SK-N-DZ (cell line): ENCODE data around the gene MRPS18B. TPM values are rescaled to one million over a fixed set of nuclear protein-coding genes. Genes with fewer than 3 reads are reported as not detected.

Source experiments
- DNase-seq: peaks from one replicate; pipeline ENCODE4 v3.0.0-alpha.2; 2015; ENCODE audit warnings: low spot score
- polyA plus RNA-seq, 2 experiments: library from polyadenylated mRNA; depleted of rRNA; stranded (reverse); fragments of >200 nt; gene quantifications; 2 replicates each; pipeline ENCODE4 v1.2.3, GENCODE V29; 2014

Gene MRPS18B
- polyA plus RNA-seq (2014; cell fraction: cytosol; rRNA removed): 109 and 123 TPM in 2 replicates
- 19.2 and 32.6 TPM in 2 replicates for polyA plus RNA-seq (2014; cell fraction: nucleus; rRNA removed)

DNA sequence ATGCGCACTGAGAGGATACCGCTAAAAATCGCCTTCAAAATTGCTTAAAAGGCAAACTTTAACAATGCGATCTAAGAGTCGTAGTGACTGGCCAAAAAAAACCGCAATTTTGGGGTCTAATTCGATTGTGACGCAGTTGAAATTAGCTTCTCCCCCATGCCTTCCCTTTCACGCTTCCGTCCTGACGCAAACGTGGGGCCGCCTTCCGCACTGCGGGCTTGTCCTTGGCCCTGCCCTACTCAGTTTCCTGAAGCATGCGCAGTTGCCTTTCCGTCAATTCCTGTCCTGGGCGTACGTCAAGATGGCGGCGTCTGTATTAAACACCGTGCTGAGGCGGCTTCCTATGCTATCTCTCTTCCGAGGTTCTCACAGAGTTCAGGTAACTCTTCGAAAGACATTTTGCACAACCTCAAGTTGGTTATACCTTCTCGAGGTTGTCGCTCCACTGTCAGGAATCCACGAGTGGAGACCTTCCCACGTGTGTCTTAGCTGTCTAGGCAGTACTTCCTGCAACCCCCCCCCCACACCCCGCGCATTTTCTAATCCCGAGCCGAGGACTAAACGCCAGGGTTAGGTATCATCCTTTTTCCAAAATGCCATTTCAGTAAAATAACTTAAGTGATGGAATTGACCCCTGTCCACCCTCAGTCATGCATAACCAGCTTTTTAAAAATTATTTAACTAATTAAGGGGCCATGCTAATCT lies at the start of gene MRPS18B:
TSS of gene MRPS18B (plus strand) at position 276 of the 705 bp plus-strand sequence. CDS start at position 302, 26 bp downstream.
- DNase-seq: peak; percentile 98

- DNase-seq: no peak
Observed at GRCh38 chr6:30568245-30568644, 49.4 kb upstream of the MRPS18B start.

DNA sequence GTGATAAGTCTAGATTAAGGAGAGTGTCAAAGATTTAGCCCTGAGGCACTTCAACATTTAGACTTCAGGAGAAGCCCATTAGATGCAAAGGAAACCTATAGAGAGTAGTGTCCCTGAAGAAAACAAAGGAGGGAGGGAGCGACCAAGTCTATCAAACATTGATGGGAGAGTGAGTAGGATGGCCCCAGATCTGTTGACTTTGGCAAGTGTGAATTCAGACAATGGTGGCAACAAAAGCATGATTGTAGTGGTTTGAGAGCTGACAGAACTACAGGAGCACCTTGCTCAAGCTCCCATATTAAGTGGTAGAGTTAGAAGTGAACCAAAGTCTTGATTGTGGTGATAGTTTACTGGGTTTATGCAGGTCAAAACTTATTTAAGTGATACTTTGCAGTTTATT lies 47.4 kb upstream of the MRPS18B start:
- no peak for DNase-seq

DNA sequence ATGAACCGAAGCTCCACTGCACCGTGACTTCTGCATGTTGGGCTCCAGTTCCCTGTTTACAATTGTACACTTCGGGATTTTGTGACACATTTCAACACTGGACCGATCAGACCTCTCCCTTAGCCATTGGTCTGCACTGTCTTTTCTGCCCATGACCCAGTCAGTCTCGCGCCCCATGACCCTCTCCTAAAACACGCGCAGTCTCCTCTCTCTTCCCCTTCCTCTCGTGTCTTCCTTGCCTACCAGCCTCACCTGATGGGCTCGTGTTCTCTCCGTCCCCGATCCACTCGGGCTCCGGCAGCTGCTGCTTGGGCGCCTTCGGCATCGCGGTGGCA lies 46.9 kb upstream of the MRPS18B start:
- no peak for DNase-seq

GRCh38 chr6:30571075-30571761 lies 46.4 kb upstream of the MRPS18B start, which contains the start of gene ABCF1:
Gene ABCF1, plus strand, starts transcription at chr6:30571442. Its CDS starts 46 bp downstream, at chr6:30571488.
- peak; percentile 96 for DNase-seq

DNA sequence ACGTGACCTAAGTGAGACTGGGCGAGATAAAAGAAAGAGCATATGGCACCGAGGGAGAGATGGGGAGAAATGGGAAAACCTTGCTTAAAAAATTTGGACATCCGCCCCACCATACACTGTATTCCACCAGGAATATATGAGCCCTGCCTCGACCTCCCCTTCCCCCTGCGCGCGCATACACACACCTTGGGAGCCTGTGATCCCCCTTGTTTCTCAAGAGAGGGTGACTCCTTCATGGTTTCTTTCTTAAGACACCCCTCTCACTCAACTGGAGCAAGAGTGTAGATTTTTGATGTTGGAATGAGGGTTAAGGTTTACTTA lies 45.9 kb upstream of the MRPS18B start:
- DNase-seq: no peak

DNA sequence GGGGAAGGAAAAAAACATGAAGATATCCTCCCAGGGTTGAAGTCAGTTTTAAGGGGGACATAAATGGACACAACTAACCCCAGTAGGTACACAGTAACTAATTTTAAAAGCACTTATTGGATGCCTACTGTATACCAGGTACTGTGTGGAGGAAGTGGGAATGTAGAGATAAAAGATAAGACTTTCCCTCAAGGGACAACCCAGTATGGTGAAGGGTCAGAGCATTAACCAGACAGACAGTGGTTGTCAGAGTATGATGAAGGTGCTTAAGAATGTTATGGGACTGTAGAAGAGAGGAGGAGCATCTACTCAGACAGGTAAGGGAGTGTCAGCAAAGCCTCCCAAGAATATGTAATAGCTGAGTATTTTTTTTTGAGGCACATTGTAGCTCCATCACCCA lies 45.5 kb upstream of the MRPS18B start:
- no peak for DNase-seq

- DNase-seq: no peak
Observed at GRCh38 chr6:30573113-30573512, 44.5 kb upstream of the MRPS18B start.

DNA sequence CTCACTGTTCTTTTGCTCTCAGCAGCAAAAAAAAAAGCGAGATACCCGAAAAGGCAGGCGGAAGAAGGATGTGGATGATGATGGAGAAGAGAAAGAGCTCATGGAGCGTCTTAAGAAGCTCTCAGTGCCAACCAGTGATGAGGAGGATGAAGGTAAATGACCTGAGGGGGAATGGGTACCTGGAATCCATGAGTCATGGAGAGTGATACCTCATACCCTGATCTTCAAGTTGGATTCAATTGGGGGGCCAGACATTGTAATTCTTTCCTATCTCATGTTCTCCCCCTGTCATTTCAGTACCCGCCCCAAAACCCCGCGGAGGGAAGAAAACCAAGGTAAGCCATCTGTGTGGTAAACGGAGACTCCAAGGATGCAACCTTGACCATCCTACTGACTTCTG lies 39.6 kb upstream of the MRPS18B start:
- DNase-seq: no peak

- no peak for DNase-seq
Observed at GRCh38 chr6:30583921-30584320, 33.7 kb upstream of the MRPS18B start.

DNA sequence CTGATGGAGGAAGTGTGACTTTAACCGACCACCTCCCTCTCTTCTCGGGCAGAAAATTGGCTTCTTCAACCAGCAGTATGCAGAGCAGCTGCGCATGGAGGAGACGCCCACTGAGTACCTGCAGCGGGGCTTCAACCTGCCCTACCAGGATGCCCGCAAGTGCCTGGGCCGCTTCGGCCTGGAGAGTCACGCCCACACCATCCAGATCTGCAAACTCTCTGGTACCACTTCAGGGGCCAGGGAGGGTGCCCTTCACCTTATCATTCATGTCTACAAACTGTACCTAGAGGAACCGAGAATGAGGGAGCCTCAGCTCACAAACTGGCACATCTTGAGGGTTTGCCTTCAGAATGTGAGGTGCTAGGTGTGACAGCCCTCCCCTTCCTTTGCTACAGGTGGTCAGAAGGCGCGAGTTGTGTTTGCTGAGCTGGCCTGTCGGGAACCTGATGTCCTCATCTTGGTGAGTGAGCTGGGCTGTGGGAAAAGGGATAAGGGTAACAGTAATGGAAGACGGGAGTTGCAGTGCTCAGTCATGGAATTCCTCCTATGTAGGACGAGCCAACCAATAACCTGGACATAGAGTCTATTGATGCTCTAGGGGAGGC lies 27.8 kb upstream of the MRPS18B start:
- no peak for DNase-seq

GRCh38 chr6:30590509-30590908 lies 27.1 kb upstream of the MRPS18B start:
- DNase-seq: no peak

DNA sequence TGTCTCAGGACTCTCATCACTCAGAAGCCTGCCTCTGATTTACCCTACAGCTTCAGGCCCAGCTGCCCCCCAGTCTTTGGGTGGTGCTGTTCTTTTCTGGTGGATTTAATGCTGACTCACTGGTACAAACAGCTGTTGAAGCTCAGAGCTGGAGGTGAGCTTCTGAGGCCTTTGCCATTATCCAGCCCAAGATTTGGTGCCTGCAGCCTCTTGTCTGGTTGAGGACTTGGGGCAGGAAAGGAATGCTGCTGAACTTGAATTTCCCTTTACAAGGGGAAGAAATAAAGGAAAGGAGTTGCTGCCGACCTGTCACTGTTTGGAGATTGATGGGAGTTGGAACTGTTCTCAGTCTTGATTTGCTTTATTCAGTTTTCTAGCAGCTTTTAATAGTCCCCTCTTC lies 26.6 kb upstream of the MRPS18B start:
- DNase-seq: no peak

GRCh38 chr6:30592287-30592686 lies 25.4 kb upstream of the MRPS18B start:
- no peak for DNase-seq

DNA sequence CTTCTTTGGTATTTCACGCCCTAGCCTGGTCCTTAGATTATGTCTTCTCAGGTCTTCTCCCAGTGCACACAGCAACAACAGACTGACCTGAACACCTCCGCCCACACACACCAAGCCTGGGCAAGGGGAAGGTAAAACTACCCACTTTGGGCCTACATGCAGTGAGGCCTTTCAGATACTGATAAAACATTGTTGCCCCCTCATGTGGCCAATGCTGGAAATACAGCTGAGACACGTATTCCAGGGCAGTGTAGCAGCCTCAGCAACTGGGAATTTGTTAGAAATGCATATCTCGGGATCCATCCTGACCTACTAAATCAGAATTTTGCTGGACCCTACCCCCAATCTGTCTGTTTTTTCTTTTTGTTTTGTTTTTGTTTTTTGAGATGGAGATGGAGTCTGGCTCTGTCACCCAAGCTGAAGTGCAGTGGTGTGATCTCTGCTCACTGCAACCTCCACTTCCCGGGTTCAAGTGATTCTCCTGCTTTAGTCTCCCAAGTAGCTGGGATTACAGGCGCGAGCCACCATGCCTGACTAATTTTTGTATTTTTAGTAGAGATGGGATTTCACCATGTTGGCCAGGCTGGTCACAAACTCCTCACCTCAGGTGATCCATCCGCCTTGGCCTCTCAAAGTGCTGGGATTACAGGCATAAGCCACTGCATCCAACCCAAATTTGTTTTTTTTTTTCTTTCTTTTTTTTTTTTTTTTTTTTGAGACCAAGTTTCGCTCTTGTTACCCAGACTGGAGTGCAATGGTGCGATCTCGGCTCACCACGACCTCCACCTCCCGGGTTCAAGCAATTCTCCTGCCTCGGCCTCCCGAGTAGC lies 20.1 kb upstream of the MRPS18B start:
- DNase-seq: peak; percentile 76

GRCh38 chr6:30598912-30599624 lies 18.6 kb upstream of the MRPS18B start:
- DNase-seq: no peak

GRCh38 chr6:30599625-30600324 lies 17.9 kb upstream of the MRPS18B start:
- no peak for DNase-seq

DNA sequence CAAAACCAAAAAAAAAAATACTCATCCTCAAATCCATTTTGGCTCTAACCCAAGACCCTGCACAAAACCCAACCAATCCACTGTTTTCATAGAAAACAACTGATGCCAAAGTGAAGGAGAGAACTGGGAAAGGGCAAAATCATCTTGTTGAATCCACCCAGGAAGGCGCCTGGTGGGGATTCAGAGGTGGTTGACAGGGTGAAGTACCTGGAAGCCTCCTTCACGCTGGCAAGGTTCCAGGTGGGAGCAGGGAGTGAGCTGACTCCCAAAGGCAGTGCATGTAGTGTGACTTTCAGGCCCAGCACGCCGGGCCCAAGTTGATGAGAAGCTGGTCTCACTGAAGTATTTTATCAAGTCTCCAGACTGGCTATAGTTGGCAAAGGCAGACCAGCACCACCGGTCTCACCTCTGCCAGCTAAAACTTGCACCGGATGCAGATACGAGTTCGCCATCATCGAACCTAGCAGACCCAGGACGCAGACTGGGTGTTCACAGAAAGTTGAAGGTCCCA lies 17.1 kb upstream of the MRPS18B start:
- no peak for DNase-seq

DNA sequence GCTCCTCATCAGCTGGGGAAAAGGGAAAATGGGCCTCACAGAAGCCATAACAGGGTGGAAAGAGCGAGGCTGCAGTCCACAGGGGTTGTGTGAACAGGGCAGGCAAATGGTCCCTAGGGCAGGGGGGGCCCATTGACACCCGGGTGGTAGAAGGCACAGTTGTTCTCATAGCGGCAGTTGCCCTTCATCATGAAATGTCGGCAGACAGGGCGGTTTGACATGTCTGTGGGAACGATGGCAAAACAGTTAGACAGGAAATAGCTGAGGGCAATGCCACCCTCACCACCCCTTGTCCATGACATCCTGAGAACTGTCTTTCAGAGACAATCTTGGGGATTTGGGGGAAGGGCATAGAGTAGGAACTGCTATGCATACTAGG lies 16.2 kb upstream of the MRPS18B start:
- DNase-seq: no peak

DNA sequence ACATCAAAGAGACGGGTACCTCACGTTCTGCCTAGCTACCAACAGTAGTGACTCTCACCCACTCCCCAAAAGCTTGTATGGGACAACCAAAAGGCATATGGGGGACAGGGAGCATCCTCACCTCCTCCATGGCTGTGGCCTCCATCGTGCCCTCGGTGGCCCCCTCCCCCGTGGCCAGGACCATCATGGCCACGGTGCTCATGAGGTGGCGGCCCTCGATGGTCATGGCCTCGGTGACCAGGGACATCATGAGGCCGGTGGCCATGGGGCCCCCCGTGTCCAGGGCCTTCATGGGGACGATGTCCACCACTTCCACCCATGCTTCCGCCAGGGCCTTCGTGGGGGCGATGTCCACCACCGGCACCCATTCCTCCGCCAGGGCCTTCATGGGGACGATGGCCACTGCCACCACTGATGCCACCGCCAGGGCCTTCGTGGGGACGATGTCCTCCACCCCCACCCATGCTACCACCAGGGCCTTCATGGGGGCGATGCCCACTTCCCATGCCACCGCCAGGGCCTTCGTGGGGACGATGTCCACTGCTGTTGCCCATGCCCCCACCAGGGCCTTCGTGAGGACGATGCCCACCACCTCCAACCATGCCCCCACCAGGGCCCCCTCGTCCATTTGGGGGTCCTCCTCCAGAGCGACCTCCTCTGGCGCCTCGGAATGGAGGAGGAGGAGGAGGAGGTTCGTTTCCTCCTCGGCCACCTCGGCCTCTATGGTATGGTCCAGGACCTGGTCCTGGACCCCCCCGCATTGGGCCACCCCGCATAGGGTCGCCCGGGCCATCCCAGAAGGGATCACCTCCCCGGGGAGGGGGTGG lies 15.6 kb upstream of the MRPS18B start:
- DNase-seq: no peak
